ENCODE measurements around the gene URI1.

DNA sequence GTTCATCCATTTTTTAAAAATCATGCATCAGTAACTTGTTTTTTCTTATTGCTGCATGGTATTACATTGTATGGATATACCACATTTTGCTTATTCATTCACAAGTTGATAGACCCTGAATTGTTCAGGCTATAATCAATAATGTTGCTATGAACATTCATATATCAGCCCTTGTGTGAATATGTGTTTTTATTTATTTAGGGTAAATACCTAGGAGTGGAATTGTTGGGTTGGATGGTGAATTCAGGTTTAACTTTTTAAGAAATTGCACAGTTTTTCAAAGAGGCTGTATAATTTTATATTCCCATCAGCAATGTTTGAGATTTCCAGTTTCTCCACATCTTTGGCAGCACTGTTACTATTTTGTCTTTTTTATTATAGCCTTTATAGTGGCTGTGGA, 82.1 kb downstream of the URI1 start:
- TF ChIP-seq, protein P1, sequence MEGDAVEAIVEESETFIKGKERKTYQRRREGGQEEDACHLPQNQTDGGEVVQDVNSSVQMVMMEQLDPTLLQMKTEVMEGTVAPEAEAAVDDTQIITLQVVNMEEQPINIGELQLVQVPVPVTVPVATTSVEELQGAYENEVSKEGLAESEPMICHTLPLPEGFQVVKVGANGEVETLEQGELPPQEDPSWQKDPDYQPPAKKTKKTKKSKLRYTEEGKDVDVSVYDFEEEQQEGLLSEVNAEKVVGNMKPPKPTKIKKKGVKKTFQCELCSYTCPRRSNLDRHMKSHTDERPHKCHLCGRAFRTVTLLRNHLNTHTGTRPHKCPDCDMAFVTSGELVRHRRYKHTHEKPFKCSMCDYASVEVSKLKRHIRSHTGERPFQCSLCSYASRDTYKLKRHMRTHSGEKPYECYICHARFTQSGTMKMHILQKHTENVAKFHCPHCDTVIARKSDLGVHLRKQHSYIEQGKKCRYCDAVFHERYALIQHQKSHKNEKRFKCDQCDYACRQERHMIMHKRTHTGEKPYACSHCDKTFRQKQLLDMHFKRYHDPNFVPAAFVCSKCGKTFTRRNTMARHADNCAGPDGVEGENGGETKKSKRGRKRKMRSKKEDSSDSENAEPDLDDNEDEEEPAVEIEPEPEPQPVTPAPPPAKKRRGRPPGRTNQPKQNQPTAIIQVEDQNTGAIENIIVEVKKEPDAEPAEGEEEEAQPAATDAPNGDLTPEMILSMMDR (IDR thresholded peaks at IDR 0.05; ENCODE audit: low read length): no peak
- TF ChIP-seq EZH2 (IDR thresholded peaks at IDR 0.05; ENCODE audit: borderline replicate concordance, low read length): no peak
